ENCODE results near the gene AIG1. TPM values are rescaled to one million over a fixed set of nuclear protein-coding genes. Genes with fewer than 3 reads are reported as not detected.

AIG1 gene
- total and polyA plus RNA-seq, 2 donors: 30.7 to 35.6 TPM

- Histone ChIP-seq H3K4me1 (ENCODE audit: insufficient read depth) (peaks cover 2% of the 10 kb centered on the region), H3K36me3 (ENCODE audit: insufficient read depth) (no peaks in the 10 kb centered on the region), H3K27ac (ENCODE audit: low read depth) (no peak overlapping the region), H3K4me3 (ENCODE audit: low read depth, low read length) (no peak overlapping the region)
- no peak for DNase-seq (ENCODE audit: extremely low spot score)
- 63% methylated on average over 5 of the region's 5 CpGs for WGBS
Observed at GRCh38 chr6:143198312-143198711, 137.6 kb downstream of the AIG1 start.

GRCh38 chr6:143199291-143199690 lies 138.6 kb downstream of the AIG1 start:
- H3K36me3 ChIP-seq (ENCODE audit: insufficient read depth): no peaks in the 10 kb centered on the region
- no peak for DNase-seq (ENCODE audit: extremely low spot score)
- H3K4me1 ChIP-seq (ENCODE audit: insufficient read depth): no peaks in the 10 kb centered on the region
- WGBS: 69% methylated on average over 1 of the region's 1 CpG
- H3K27ac ChIP-seq (ENCODE audit: low read depth): no peak overlapping the region
- H3K4me3 ChIP-seq (ENCODE audit: low read depth, low read length): no peak overlapping the region

GRCh38 chr6:143200167-143200770 lies 139.6 kb downstream of the AIG1 start:
- 91% methylated on average over 6 of the region's 6 CpGs for WGBS
- no peak for DNase-seq (ENCODE audit: extremely low spot score)
- Histone ChIP-seq H3K27ac (ENCODE audit: low read depth) (no peak overlapping the region), H3K4me3 (ENCODE audit: low read depth, low read length) (no peak overlapping the region), H3K36me3 (ENCODE audit: insufficient read depth) (no peaks in the 10 kb centered on the region), H3K4me1 (ENCODE audit: insufficient read depth) (no peaks in the 10 kb centered on the region)

- Histone ChIP-seq H3K36me3 (ENCODE audit: insufficient read depth) (no peaks in the 10 kb centered on the region), H3K4me1 (ENCODE audit: insufficient read depth) (no peaks in the 10 kb centered on the region), H3K27ac (ENCODE audit: low read depth) (no peak overlapping the region), H3K4me3 (ENCODE audit: low read depth, low read length) (no peak overlapping the region)
- no peak for DNase-seq (ENCODE audit: extremely low spot score)
Observed at GRCh38 chr6:143204045-143204444, 143.4 kb downstream of the AIG1 start.

DNA sequence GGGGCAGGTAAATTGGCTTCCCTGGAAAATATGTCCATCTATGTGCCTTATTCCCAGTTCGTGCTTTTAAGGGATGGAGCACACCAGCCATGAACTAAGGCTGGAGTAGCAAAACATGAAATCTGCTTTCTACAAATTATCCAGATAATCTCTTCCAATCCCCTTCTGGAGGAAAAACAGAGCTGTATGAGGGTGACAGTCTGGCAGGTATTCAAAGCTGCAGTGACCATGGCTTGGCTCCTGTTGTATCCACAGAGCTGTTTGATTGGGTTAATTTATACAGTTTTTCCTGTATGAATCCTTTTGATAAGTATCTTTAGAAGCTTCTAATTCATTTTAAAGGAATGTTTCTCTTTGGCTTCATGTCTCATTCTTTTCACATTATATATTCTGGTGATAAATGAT lies 144.4 kb downstream of the AIG1 start:
- Histone ChIP-seq H3K4me1 (ENCODE audit: insufficient read depth) (no peaks in the 10 kb centered on the region), H3K36me3 (ENCODE audit: insufficient read depth) (no peaks in the 10 kb centered on the region), H3K4me3 (ENCODE audit: low read depth, low read length) (no peak overlapping the region), H3K27ac (ENCODE audit: low read depth) (no peak overlapping the region)
- no peak for DNase-seq (ENCODE audit: extremely low spot score)
- 91% methylated on average over 1 of the region's 1 CpG for WGBS

DNA sequence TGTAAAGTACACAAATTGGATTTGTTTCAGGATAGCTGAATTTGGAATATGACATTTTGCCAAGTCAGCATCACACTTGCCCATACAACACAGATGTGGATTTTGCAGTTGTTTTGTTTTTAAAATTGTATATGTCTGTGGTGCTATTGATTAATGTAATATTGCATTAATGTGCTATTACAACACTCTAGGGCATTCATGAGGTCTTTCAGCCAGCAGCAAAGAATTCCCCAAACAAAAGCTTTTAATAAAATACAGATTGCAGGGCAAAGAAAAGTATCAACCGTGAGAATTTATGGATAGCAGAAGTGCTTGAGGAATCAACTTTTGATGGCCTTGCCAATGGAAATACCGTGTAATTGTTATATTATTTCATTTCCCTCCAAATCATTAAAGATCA lies 144.9 kb downstream of the AIG1 start:
- H3K4me1 ChIP-seq (ENCODE audit: insufficient read depth): no peaks in the 10 kb centered on the region
- WGBS: 76% methylated on average over 2 of the region's 2 CpGs
- no peaks in the 10 kb centered on the region for H3K36me3 ChIP-seq (ENCODE audit: insufficient read depth)
- no peak overlapping the region for H3K4me3 ChIP-seq (ENCODE audit: low read depth, low read length)
- DNase-seq (ENCODE audit: extremely low spot score): no peak
- H3K27ac ChIP-seq (ENCODE audit: low read depth): no peak overlapping the region

- H3K4me1 ChIP-seq (ENCODE audit: insufficient read depth): no peaks in the 10 kb centered on the region
- no peaks in the 10 kb centered on the region for H3K36me3 ChIP-seq (ENCODE audit: insufficient read depth)
- no peak overlapping the region for H3K4me3 ChIP-seq (ENCODE audit: low read depth, low read length)
- 64% methylated on average over 2 of the region's 2 CpGs for WGBS
- H3K27ac ChIP-seq (ENCODE audit: low read depth): no peak overlapping the region
- DNase-seq (ENCODE audit: extremely low spot score): no peak
Observed at GRCh38 chr6:143205991-143206390, 145.3 kb downstream of the AIG1 start.

GRCh38 chr6:143206550-143206949 lies 145.9 kb downstream of the AIG1 start:
- Histone ChIP-seq H3K4me3 (ENCODE audit: low read depth, low read length) (no peak overlapping the region), H3K4me1 (ENCODE audit: insufficient read depth) (no peaks in the 10 kb centered on the region), H3K27ac (ENCODE audit: low read depth) (no peak overlapping the region), H3K36me3 (ENCODE audit: insufficient read depth) (no peaks in the 10 kb centered on the region)
- 87% methylated on average over 1 of the region's 1 CpG for WGBS
- DNase-seq (ENCODE audit: extremely low spot score): no peak

GRCh38 chr6:143210420-143210819 lies 149.7 kb downstream of the AIG1 start:
- Histone ChIP-seq H3K36me3 (ENCODE audit: insufficient read depth) (peaks cover 2% of the 10 kb centered on the region), H3K4me3 (ENCODE audit: low read depth, low read length) (no peak overlapping the region), H3K4me1 (ENCODE audit: insufficient read depth) (no peaks in the 10 kb centered on the region), H3K27ac (ENCODE audit: low read depth) (no peak overlapping the region)
- WGBS: 97% methylated on average over 2 of the region's 2 CpGs
- DNase-seq (ENCODE audit: extremely low spot score): no peak

- H3K27ac ChIP-seq (ENCODE audit: low read depth): no peak overlapping the region
- no peaks in the 10 kb centered on the region for H3K4me1 ChIP-seq (ENCODE audit: insufficient read depth)
- no peak overlapping the region for H3K4me3 ChIP-seq (ENCODE audit: low read depth, low read length)
- peaks cover 2% of the 10 kb centered on the region for H3K36me3 ChIP-seq (ENCODE audit: insufficient read depth)
- WGBS: 35% methylated on average over 3 of the region's 3 CpGs
- DNase-seq (ENCODE audit: extremely low spot score): no peak
Observed at GRCh38 chr6:143213859-143214376, 153.2 kb downstream of the AIG1 start.

DNA sequence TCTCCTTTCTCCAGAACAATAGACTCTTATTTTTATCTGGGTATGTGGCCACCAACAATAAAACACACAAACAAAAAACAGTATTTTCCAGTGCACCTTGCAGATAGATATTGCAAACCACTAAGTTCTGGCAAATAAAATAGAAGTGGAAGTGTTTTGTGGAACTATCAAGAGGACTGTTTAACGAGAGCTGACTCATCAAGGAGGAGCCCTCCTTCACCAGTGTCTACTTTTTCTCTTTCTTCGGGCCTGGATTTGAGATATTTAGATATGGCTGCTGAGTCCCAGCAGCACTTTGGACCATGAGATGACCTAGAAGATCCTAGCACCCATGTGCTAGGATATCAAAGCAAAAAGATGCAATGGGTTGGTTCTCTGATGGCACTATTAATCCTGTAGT lies 154.7 kb downstream of the AIG1 start:
- H3K36me3 ChIP-seq (ENCODE audit: insufficient read depth): peaks cover 2% of the 10 kb centered on the region
- no peak for DNase-seq (ENCODE audit: extremely low spot score)
- no peaks in the 10 kb centered on the region for H3K4me1 ChIP-seq (ENCODE audit: insufficient read depth)
- 53% methylated on average over 2 of the region's 2 CpGs for WGBS
- H3K27ac ChIP-seq (ENCODE audit: low read depth): no peak overlapping the region
- no peak overlapping the region for H3K4me3 ChIP-seq (ENCODE audit: low read depth, low read length)

DNA sequence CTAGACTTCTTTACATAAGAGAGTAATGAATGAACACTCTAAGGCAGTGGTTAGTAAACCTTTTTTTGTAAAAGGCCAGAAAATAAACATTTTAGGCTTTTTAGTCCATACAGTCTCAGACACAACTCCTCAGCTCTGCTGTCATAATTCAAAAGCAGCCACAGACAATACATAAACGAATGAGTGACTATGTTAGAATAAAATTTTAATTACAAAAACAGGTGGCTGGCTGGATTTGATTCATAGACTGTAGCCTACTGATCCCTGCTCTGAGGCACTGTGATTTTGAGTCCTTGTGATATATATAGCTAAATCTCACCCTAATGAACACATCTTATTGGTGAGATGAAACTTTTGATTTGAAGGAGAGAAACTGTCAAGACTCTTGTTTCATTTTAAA lies 155.1 kb downstream of the AIG1 start:
- no peak for DNase-seq (ENCODE audit: extremely low spot score)
- WGBS: 53% methylated on average over 1 of the region's 1 CpG
- Histone ChIP-seq H3K36me3 (ENCODE audit: insufficient read depth) (peaks cover 2% of the 10 kb centered on the region), H3K27ac (ENCODE audit: low read depth) (no peak overlapping the region), H3K4me3 (ENCODE audit: low read depth, low read length) (no peak overlapping the region), H3K4me1 (ENCODE audit: insufficient read depth) (no peaks in the 10 kb centered on the region)

DNA sequence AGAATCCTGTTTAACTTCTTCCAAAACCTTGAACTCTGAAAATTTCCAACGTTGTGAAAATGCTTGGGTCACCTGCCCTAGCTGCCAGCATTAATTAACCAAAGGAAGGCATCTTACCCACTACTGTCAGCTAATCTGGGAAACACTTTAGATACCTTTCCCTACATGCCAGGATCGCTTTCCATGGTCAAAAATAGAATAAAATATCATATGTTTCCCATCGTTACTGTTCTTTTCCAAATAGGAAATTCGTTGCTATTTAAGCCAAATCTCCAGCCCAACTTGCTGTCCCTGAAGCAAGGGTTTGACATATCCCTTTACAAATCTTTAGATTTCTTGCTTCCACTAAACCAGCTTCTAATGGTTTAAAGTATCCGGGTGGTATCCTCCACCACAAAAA lies 157.5 kb downstream of the AIG1 start:
- Histone ChIP-seq H3K36me3 (ENCODE audit: insufficient read depth) (peaks cover 2% of the 10 kb centered on the region), H3K4me1 (ENCODE audit: insufficient read depth) (no peaks in the 10 kb centered on the region), H3K4me3 (ENCODE audit: low read depth, low read length) (no peak overlapping the region), H3K27ac (ENCODE audit: low read depth) (no peak overlapping the region)
- no peak for DNase-seq (ENCODE audit: extremely low spot score)
- WGBS: 92% methylated on average over 5 of the region's 5 CpGs

GRCh38 chr6:143221698-143222097 lies 161.0 kb downstream of the AIG1 start:
- 34% methylated on average over 5 of the region's 5 CpGs for WGBS
- Histone ChIP-seq H3K36me3 (ENCODE audit: insufficient read depth) (no peaks in the 10 kb centered on the region), H3K27ac (ENCODE audit: low read depth) (no peak overlapping the region), H3K4me3 (ENCODE audit: low read depth, low read length) (no peak overlapping the region), H3K4me1 (ENCODE audit: insufficient read depth) (no peaks in the 10 kb centered on the region)
- no peak for DNase-seq (ENCODE audit: extremely low spot score)

- H3K36me3 ChIP-seq (ENCODE audit: insufficient read depth): no peaks in the 10 kb centered on the region
- no peaks in the 10 kb centered on the region for H3K4me1 ChIP-seq (ENCODE audit: insufficient read depth)
- no peak overlapping the region for H3K4me3 ChIP-seq (ENCODE audit: low read depth, low read length)
- 72% methylated on average over 5 of the region's 5 CpGs for WGBS
- no peak overlapping the region for H3K27ac ChIP-seq (ENCODE audit: low read depth)
- no peak for DNase-seq (ENCODE audit: extremely low spot score)
Observed at GRCh38 chr6:143222310-143222709, 161.6 kb downstream of the AIG1 start.

Measured in urinary bladder (tissue), 4 donors.